ENCODE measurements around the gene FPR2. TPM values are rescaled to one million over a fixed set of nuclear protein-coding genes. Genes with fewer than 3 reads are reported as not detected.
"Not testable (repeated sequence)": the region's sequence is repeated elsewhere in the genome, so short reads cannot be mapped to it uniquely, and the experiment has no call there.

Gene FPR2
- total and polyA plus RNA-seq, 9 donors: 0.21 to 2.4 (median 0.95) TPM

DNA sequence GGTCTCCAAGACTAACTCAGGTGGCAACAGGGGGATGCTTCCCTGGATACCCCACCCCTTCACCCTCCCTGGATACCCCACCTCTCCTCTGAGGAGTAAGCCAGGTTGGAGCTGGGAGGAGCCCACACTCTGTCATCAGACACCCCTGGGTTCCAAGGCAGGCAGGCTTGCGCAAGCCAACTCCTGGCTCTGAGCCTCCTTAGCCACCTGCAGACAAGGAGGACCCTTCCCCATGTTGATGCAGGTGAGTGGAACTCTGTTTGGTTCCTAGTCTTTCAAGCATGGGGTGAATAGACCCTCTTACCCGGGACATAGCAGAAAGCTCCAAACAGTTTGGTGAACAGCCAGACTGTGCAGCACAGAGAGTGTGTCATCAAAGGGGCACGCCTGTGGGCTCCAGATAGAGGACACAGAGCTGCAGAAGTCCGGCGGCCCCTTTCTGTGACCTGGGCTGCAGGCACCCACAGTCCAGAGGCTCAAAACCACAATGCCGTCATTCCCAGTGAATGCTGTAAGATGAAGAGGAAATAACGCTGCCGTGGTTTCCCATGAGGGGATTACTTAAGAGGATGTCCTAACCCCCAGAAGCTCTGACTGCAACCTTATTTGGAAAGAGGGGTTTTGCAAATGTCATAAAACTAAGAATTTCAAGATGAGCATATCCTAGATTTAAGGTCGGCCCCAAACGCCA, 25.1 kb upstream of the FPR2 start:
- intact Hi-C loops (cut with DNase I): no loop called here
- H3K36me3 ChIP-seq: no peaks in the 10 kb centered on the region
- no peak overlapping the region for H3K4me3 ChIP-seq
- TF ChIP-seq EP300 (IDR thresholded peaks at IDR 0.05) (no peak), POLR2A (IDR thresholded peaks at IDR 0.05) (no peak), CTCF (IDR thresholded peaks at IDR 0.05) (no peak)
- H3K27me3 ChIP-seq: no peaks in the 10 kb centered on the region
- H3K27ac ChIP-seq: no peak overlapping the region
- H3K4me1 ChIP-seq (ENCODE audit: insufficient read depth): no peaks in the 10 kb centered on the region
- no peaks in the 10 kb centered on the region for H3K9me3 ChIP-seq
- WGBS, 3 donors: 72 to 78% (median 76%) methylated on average over 10 of the region's 10 CpGs
- DNase-seq: no peak

DNA sequence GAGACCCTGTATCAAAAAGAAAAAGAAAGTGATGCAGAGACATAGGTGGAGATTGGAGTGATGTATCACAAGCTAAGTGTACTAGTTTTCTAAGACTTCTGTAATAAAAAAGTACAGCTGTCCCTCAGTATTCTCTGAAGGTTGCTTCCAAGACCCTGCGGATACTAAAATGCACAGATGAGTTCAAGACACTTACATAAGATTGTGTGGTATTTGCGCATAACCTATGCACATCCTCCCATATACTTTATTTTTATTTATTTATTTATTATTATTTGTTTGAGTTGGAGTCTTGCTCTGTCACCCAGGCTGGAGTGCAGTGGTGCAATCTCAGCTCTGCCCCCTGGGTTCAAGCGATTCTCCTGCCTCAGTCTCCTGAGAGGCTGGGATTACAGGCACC, 23.6 kb upstream of the FPR2 start:
- H3K9me3 ChIP-seq: no peaks in the 10 kb centered on the region
- H3K4me1 ChIP-seq (ENCODE audit: insufficient read depth): no peaks in the 10 kb centered on the region
- no peak overlapping the region for H3K4me3 ChIP-seq
- intact Hi-C loops (cut with DNase I): no loop called here
- no peak overlapping the region for H3K27ac ChIP-seq
- no peaks in the 10 kb centered on the region for H3K27me3 ChIP-seq
- no peaks in the 10 kb centered on the region for H3K36me3 ChIP-seq
- no peak for DNase-seq
- WGBS, 3 donors: 88 to 93% (median 91%) methylated on average over 3 of the region's 3 CpGs
- no peak for TF ChIP-seq CTCF (IDR thresholded peaks at IDR 0.05)
- no peak for TF ChIP-seq POLR2A (IDR thresholded peaks at IDR 0.05)
- no peak for TF ChIP-seq EP300 (IDR thresholded peaks at IDR 0.05)

DNA sequence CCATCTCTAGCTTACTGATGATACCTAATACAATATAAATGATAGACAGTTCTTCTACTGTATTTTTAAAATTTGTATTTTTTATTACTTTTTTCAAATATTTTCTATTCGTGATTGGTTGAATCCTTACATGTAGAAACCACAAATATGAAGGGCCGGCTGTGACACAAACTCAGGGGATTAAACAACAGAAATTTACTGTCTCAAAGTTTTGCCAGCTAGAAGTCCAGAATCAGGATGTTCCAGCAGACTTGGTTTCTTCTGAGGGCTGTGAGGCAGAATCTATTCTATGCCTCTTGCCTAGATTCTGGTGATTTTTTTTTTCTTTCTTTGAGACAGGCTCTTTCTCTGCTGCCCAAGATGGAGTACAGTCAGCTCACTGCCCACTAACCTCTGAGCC, 23.1 kb upstream of the FPR2 start:
- Histone ChIP-seq H3K36me3 (no peaks in the 10 kb centered on the region), H3K9me3 (no peaks in the 10 kb centered on the region), H3K27me3 (no peaks in the 10 kb centered on the region), H3K4me1 (ENCODE audit: insufficient read depth) (no peaks in the 10 kb centered on the region), H3K27ac (no peak overlapping the region), H3K4me3 (no peak overlapping the region)
- no peak for TF ChIP-seq CTCF (IDR thresholded peaks at IDR 0.05)
- 41 to 51% (median 43%) methylated on average over 2 of the region's 2 CpGs for WGBS, 3 donors
- intact Hi-C loops (cut with DNase I): no loop called here
- DNase-seq: no peak

DNA sequence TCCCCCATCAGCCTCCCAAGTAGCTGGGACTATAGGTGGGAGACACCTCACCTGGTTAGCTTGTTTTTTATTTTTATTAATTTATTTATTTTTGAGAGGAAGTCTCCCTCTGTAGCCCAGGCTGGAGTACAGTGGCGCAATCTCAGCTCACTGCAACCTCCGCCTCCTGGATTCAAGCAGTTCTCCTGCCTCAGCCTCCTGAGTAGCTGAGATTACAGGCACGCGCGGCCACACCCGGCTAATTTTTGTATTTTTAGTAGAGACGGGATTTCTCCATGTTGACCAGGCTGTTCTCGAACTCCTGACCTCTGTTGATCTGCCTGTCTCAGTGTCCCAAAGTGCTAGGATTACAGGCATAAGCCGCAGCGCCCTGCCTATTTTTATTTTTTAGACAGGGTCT, 22.5 kb upstream of the FPR2 start:
- intact Hi-C loops (cut with DNase I); DNase-seq; H3K4me3 ChIP-seq; H3K27ac ChIP-seq; H3K36me3 ChIP-seq; H3K27me3 ChIP-seq; H3K4me1 ChIP-seq (ENCODE audit: insufficient read depth); H3K9me3 ChIP-seq: not testable (repeated sequence)
- 89 to 92% (median 90%) methylated on average over 10 of the region's 10 CpGs for WGBS, 3 donors

GRCh38 chr19:51739466-51740213, 21.3 kb upstream of the FPR2 start:
- no peak overlapping the region for H3K4me3 ChIP-seq
- no peaks in the 10 kb centered on the region for H3K9me3 ChIP-seq
- H3K36me3 ChIP-seq: no peaks in the 10 kb centered on the region
- H3K27me3 ChIP-seq: no peaks in the 10 kb centered on the region
- WGBS, 3 donors: 69 to 79% (median 75%) methylated on average over 13 of the region's 13 CpGs
- no peak for DNase-seq
- no peaks in the 10 kb centered on the region for H3K4me1 ChIP-seq (ENCODE audit: insufficient read depth)
- intact Hi-C loops (cut with DNase I): no loop called here
- H3K27ac ChIP-seq: no peak overlapping the region
- TF ChIP-seq POLR2A (IDR thresholded peaks at IDR 0.05): no peak
- no peak for TF ChIP-seq EP300 (IDR thresholded peaks at IDR 0.05)
- TF ChIP-seq CTCF (IDR thresholded peaks at IDR 0.05): no peak

All from ovary (tissue), 9 donors.